GM23248 (cell line): Measurements from ENCODE around the gene GFOD1. TPM values are rescaled to one million over a fixed set of nuclear protein-coding genes. Genes with fewer than 3 reads are reported as not detected.

Experiments
- DNase-seq: peaks from one replicate; pipeline ENCODE4 v3.0.0-alpha.2; 2015
- H2AFZ ChIP-seq: fragments of 200-600 bp; sonication (generic); 2 replicates; pipeline ENCODE4 v1.6.1; 2016; ENCODE audit warnings: antibody characterized with exemption
- H3F3A ChIP-seq: fragments of 200-600 bp; sonication (generic); 2 replicates; pipeline ENCODE4 v1.6.1; 2016; ENCODE audit warnings: mild to moderate bottlenecking, antibody characterized with exemption, mixed run types; ENCODE audit not compliant: insufficient read depth
- H3K27ac ChIP-seq: fragments of 200-600 bp; sonication (generic); 2 replicates; pipeline ENCODE4 v1.5.1; 2016; ENCODE audit warnings: mild to moderate bottlenecking
- H3K27me3 ChIP-seq: fragments of 200-600 bp; sonication (generic); replicated peaks from 2 replicates; pipeline ENCODE4 v1.6.1; 2016; ENCODE audit warnings: mild to moderate bottlenecking; ENCODE audit not compliant: insufficient read depth
- H3K36me3 ChIP-seq: fragments of 200-600 bp; sonication (generic); 2 replicates; pipeline ENCODE4 v1.6.1; 2016; ENCODE audit warnings: low read depth, mild to moderate bottlenecking
- H3K4me1 ChIP-seq: fragments of 200-600 bp; sonication (generic); 2 replicates; pipeline ENCODE4 v1.6.1; 2016; ENCODE audit warnings: mild to moderate bottlenecking; ENCODE audit not compliant: insufficient read depth
- H3K4me2 ChIP-seq: fragments of 200-600 bp; sonication (generic); one replicate; pipeline ENCODE4 v1.6.1; 2016; ENCODE audit warnings: mild to moderate bottlenecking; ENCODE audit not compliant: unreplicated experiment
- H3K4me3 ChIP-seq: fragments of 200-600 bp; sonication (generic); 2 replicates; pipeline ENCODE4 v1.5.1; 2016; ENCODE audit warnings: mild to moderate bottlenecking
- H3K79me2 ChIP-seq: fragments of 200-600 bp; sonication (generic); 2 replicates; pipeline ENCODE4 v1.6.1; 2016; ENCODE audit warnings: mild to moderate bottlenecking; ENCODE audit not compliant: insufficient read depth
- H3K9ac ChIP-seq: fragments of 200-600 bp; sonication (generic); 2 replicates; pipeline ENCODE4 v1.6.1; 2016; ENCODE audit warnings: mild to moderate bottlenecking
- H3K9me2 ChIP-seq: fragments of 200-600 bp; sonication (generic); 2 replicates; pipeline ENCODE4 v1.6.1; 2016; ENCODE audit warnings: mixed run types, mild to moderate bottlenecking, moderate library complexity; ENCODE audit not compliant: insufficient read depth
- H3K9me3 ChIP-seq: fragments of 200-600 bp; sonication (generic); one replicate; pipeline ENCODE4 v1.6.1; 2017; ENCODE audit warnings: low read depth
- H4K20me1 ChIP-seq: fragments of 200-600 bp; sonication (generic); 2 replicates; pipeline ENCODE4 v1.6.0; 2016; ENCODE audit not compliant: insufficient read depth
- EZH2 ChIP-seq: fragments of 200-600 bp; sonication (generic); IDR thresholded peaks from 2 replicates; pipeline ENCODE4 v1.6.1; 2018; ENCODE audit warnings: antibody characterized with exemption, mild to moderate bottlenecking; ENCODE audit not compliant: insufficient read depth, poor library complexity, severe bottlenecking
- EZH2phosphoT487 ChIP-seq: fragments of 200-600 bp; sonication (generic); IDR thresholded peaks from 2 replicates; pipeline ENCODE4 v1.6.1; 2018; ENCODE audit warnings: antibody characterized with exemption, moderate library complexity, mild to moderate bottlenecking, low read depth; ENCODE audit not compliant: insufficient read depth
- WGBS, 2 experiments: methylation state at CpG; one replicate each; pipeline ENCODE4 v1.1.6; 2015 to 2017; ENCODE audit warnings: low lambda C conversion rate in 2 of 2, low coverage in 1 of 2; ENCODE audit errors: missing lambda C conversion rate in 2 of 2; 5-methylcytosine and 5-hydroxymethylcytosine counted together
- in situ Hi-C: fragments of 300-500 bp; cut with MboI; formaldehyde crosslinking; loops from 2 replicates; pipeline ENCODE4 v1.15.0; 2020
- polyA plus RNA-seq: library from polyadenylated mRNA; unstranded; fragments of >200 nt; fragmentation: Nextera tagmentation; extraction: Ambion mirVana; gene quantifications from 2 replicates; pipeline ENCODE4 v1.2.1, GENCODE V29; 2016
- total RNA-seq: library from RNA; depleted of rRNA; stranded (reverse); fragments of >200 nt; shearing (Covaris generic); gene quantifications from 2 replicates; pipeline ENCODE4 v1.2.3, GENCODE V29; 2014

The GFOD1 gene
- total and polyA plus RNA-seq, 2 experiments from 2014 or later: 0.84 to 0.97 TPM

- no peaks in the 10 kb centered on the region for H3K9me2 ChIP-seq
- no peak overlapping the region for H3K4me3 ChIP-seq
- H3K27ac ChIP-seq: no peak overlapping the region
- H3K9ac ChIP-seq: no peak overlapping the region
- no peaks in the 10 kb centered on the region for H3K79me2 ChIP-seq
- H3F3A ChIP-seq: no peaks in the 10 kb centered on the region
- no peaks in the 10 kb centered on the region for H4K20me1 ChIP-seq
- H3K4me2 ChIP-seq: no peak overlapping the region
- 0 out of 2 replicates have a peak, but pooled peaks cover 9% of the 10 kb centered on the region for H3K4me1 ChIP-seq
- WGBS, 2 experiments: 65 to 73% methylated on average over 2 of the region's 2 CpGs
- in situ Hi-C loops: no loop called here
- H2AFZ ChIP-seq: no peak overlapping the region
- H3K9me3 ChIP-seq: no peaks in the 10 kb centered on the region
- DNase-seq: no peak
- no peaks in the 10 kb centered on the region for H3K36me3 ChIP-seq
- no peak for TF ChIP-seq EZH2
- TF ChIP-seq EZH2phosphoT487: no peak
- H3K27me3 ChIP-seq: no peaks in the 10 kb centered on the region
These were observed 69.4 kb downstream of the GFOD1 start for GRCh38 chr6:13417954-13418353.

- H3K9me2 ChIP-seq: no peaks in the 10 kb centered on the region
- H3K4me3 ChIP-seq: no peak overlapping the region
- no peaks in the 10 kb centered on the region for H3K9me3 ChIP-seq
- no peaks in the 10 kb centered on the region for H3K36me3 ChIP-seq
- no peak overlapping the region for H3K4me2 ChIP-seq
- no peaks in the 10 kb centered on the region for H3K27me3 ChIP-seq
- no peak overlapping the region for H3K27ac ChIP-seq
- 0 out of 2 replicates have a peak, but pooled peaks cover 12% of the 10 kb centered on the region for H3K4me1 ChIP-seq
- no peak for DNase-seq
- TF ChIP-seq EZH2 (no peak), EZH2phosphoT487 (no peak)
- no peaks in the 10 kb centered on the region for H3K79me2 ChIP-seq
- no peaks in the 10 kb centered on the region for H4K20me1 ChIP-seq
- no peak overlapping the region for H3K9ac ChIP-seq
- in situ Hi-C loops: no loop called here
- 71 to 80% methylated on average over 6 of the region's 6 CpGs for WGBS, 2 experiments
- H2AFZ ChIP-seq: no peak overlapping the region
- no peaks in the 10 kb centered on the region for H3F3A ChIP-seq
These were observed 70.0 kb downstream of the GFOD1 start for GRCh38 chr6:13417431-13417830.

- Histone ChIP-seq H3K79me2 (no peaks in the 10 kb centered on the region), H3K9me3 (no peaks in the 10 kb centered on the region), H3K27me3 (no peaks in the 10 kb centered on the region), H3K9me2 (no peaks in the 10 kb centered on the region), H3K36me3 (no peaks in the 10 kb centered on the region), H3F3A (no peaks in the 10 kb centered on the region), H2AFZ (no peak overlapping the region), H3K4me2 (no peak overlapping the region), H3K27ac (no peak overlapping the region), H3K4me1 (0 out of 2 replicates have a peak, but pooled peaks cover 12% of the 10 kb centered on the region), H4K20me1 (no peaks in the 10 kb centered on the region), H3K4me3 (no peak overlapping the region), H3K9ac (no peak overlapping the region)
- in situ Hi-C loops: no loop called here
- no peak for TF ChIP-seq EZH2phosphoT487
- TF ChIP-seq EZH2: no peak
- DNase-seq: no peak
- WGBS, 2 experiments: 75 to 76% methylated on average over 5 of the region's 5 CpGs
These were observed 72.1 kb downstream of the GFOD1 start for GRCh38 chr6:13415283-13415682.

GRCh38 chr6:13413900-13414555, 73.4 kb downstream of the GFOD1 start:
- H3K4me1 ChIP-seq: 0 out of 2 replicates have a peak, but pooled peaks cover 12% of the 10 kb centered on the region
- no peaks in the 10 kb centered on the region for H3K36me3 ChIP-seq
- no peaks in the 10 kb centered on the region for H3K27me3 ChIP-seq
- no peaks in the 10 kb centered on the region for H3K79me2 ChIP-seq
- H3K9me2 ChIP-seq: no peaks in the 10 kb centered on the region
- WGBS, 2 experiments: 38 to 44% methylated on average over 7 of the region's 7 CpGs
- H2AFZ ChIP-seq: no peak overlapping the region
- H3K9ac ChIP-seq: no peak overlapping the region
- in situ Hi-C loops: no loop called here
- no peaks in the 10 kb centered on the region for H3K9me3 ChIP-seq
- H3K27ac ChIP-seq: no peak overlapping the region
- H3K4me2 ChIP-seq: no peak overlapping the region
- TF ChIP-seq EZH2: no peak
- no peaks in the 10 kb centered on the region for H3F3A ChIP-seq
- no peaks in the 10 kb centered on the region for H4K20me1 ChIP-seq
- peak; percentile 47 for DNase-seq
- no peak overlapping the region for H3K4me3 ChIP-seq
